MCF 10A (cell line): ENCODE results near the gene NECTIN2. TPM values are rescaled to one million over a fixed set of nuclear protein-coding genes. Genes with fewer than 3 reads are reported as not detected.
"Not testable (repeated sequence)": the region's sequence is repeated elsewhere in the genome, so short reads cannot be mapped to it uniquely, and the experiment has no call there.

Experiments
- BruUV-seq: library from RNA; stranded (reverse); fragments of 400-500 nt; replicated peaks from 2 replicates; lab custom pipeline; 2021; lab: Mats Ljungman, UMichigan
- CTCF ChIA-PET: fragments of 300-600 bp; sonication (Branson Sonifier 250); formaldehyde crosslinking; extraction: SDS; loops from one replicate; lab custom pipeline; 2021; ENCODE audit warnings: antibody characterized with exemption, inconsistent platforms; lab: Yijun Ruan, JAX
- POLR2A ChIA-PET: fragments of 300-600, 350-650 bp; sonication (Branson Sonifier 250); formaldehyde crosslinking; extraction: SDS; loops from one replicate; lab custom pipeline; 2020; ENCODE audit warnings: antibody characterized with exemption, inconsistent platforms; lab: Yijun Ruan, JAX
- DNase-seq: peaks from one replicate; pipeline ENCODE4 v3.0.0-alpha.2; 2018; ENCODE audit not compliant: unreplicated experiment
- H3K27ac Mint-ChIP-seq: one replicate; pipeline ENCODE4 v1.8.0; 2022; ENCODE audit warnings: mild to moderate bottlenecking, low read depth, mixed read lengths; ENCODE audit not compliant: unreplicated experiment
- H3K27me3 Mint-ChIP-seq: one replicate; pipeline ENCODE4 v1.8.0; 2022; ENCODE audit warnings: mixed read lengths; ENCODE audit not compliant: insufficient read depth, unreplicated experiment
- H3K36me3 Mint-ChIP-seq: one replicate; pipeline ENCODE4 v1.8.0; 2022; ENCODE audit warnings: mild to moderate bottlenecking, moderate library complexity, mixed read lengths; ENCODE audit not compliant: insufficient read depth, unreplicated experiment
- H3K4me1 Mint-ChIP-seq: one replicate; pipeline ENCODE4 v1.8.0; 2022; ENCODE audit warnings: mixed read lengths; ENCODE audit not compliant: insufficient read depth, unreplicated experiment
- H3K4me3 Mint-ChIP-seq: one replicate; pipeline ENCODE4 v1.8.0; 2022; ENCODE audit warnings: mild to moderate bottlenecking, moderate library complexity, mixed read lengths; ENCODE audit not compliant: unreplicated experiment
- H3K9me3 Mint-ChIP-seq: one replicate; pipeline ENCODE4 v1.8.0; 2022; ENCODE audit warnings: mixed read lengths; ENCODE audit not compliant: unreplicated experiment
- intact Hi-C: fragments of 100-400 bp; cut with micrococcal nuclease; formaldehyde crosslinking; loops from 2 replicates; pipeline ENCODE4 v1.14.1; 2022
- total RNA-seq: library from RNA; stranded (reverse); gene quantifications from 2 replicates; pipeline ENCODE4 v1.2.3, GENCODE V29; 2022
- TF ChIP-seq, protein P1 (sequence below): fragments of 200-600 bp; IDR thresholded peaks from one replicate; pipeline ENCODE4 v1.8.0; 2022; ENCODE audit warnings: antibody characterized with exemption, mild to moderate bottlenecking; ENCODE audit not compliant: unreplicated experiment

The NECTIN2 gene
- total RNA-seq, 1 experiment from 2014 or later = 46.5 TPM

GRCh38 chr19:44925114-44925891 lies 79.2 kb downstream of the NECTIN2 start:
- ChIA-PET CTCF (interaction anchor here (1.0 to 2.3 kb wide), 3 partner anchors 21 to 41 kb away, joined by 3 to 7 read pairs (median 6); no protein-coding TSS in a partner anchor), POLR2A (no interaction called here)
- H3K4me1 Mint-ChIP-seq = peaks cover 8% of the 10 kb centered on the region
- peaks cover 25% of the 10 kb centered on the region for H3K27me3 Mint-ChIP-seq
- H3K4me3 Mint-ChIP-seq = no peak overlapping the region
- no TSS peak for BruUV-seq
- H3K36me3 Mint-ChIP-seq = peaks cover 5% of the 10 kb centered on the region
- intact Hi-C loops = no loop called here
- H3K27ac Mint-ChIP-seq = peak overlapping the region; percentile 61
- no peak for DNase-seq
- TF ChIP-seq, protein P1, sequence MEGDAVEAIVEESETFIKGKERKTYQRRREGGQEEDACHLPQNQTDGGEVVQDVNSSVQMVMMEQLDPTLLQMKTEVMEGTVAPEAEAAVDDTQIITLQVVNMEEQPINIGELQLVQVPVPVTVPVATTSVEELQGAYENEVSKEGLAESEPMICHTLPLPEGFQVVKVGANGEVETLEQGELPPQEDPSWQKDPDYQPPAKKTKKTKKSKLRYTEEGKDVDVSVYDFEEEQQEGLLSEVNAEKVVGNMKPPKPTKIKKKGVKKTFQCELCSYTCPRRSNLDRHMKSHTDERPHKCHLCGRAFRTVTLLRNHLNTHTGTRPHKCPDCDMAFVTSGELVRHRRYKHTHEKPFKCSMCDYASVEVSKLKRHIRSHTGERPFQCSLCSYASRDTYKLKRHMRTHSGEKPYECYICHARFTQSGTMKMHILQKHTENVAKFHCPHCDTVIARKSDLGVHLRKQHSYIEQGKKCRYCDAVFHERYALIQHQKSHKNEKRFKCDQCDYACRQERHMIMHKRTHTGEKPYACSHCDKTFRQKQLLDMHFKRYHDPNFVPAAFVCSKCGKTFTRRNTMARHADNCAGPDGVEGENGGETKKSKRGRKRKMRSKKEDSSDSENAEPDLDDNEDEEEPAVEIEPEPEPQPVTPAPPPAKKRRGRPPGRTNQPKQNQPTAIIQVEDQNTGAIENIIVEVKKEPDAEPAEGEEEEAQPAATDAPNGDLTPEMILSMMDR = no peak
- H3K9me3 Mint-ChIP-seq = no peaks in the 10 kb centered on the region

DNA sequence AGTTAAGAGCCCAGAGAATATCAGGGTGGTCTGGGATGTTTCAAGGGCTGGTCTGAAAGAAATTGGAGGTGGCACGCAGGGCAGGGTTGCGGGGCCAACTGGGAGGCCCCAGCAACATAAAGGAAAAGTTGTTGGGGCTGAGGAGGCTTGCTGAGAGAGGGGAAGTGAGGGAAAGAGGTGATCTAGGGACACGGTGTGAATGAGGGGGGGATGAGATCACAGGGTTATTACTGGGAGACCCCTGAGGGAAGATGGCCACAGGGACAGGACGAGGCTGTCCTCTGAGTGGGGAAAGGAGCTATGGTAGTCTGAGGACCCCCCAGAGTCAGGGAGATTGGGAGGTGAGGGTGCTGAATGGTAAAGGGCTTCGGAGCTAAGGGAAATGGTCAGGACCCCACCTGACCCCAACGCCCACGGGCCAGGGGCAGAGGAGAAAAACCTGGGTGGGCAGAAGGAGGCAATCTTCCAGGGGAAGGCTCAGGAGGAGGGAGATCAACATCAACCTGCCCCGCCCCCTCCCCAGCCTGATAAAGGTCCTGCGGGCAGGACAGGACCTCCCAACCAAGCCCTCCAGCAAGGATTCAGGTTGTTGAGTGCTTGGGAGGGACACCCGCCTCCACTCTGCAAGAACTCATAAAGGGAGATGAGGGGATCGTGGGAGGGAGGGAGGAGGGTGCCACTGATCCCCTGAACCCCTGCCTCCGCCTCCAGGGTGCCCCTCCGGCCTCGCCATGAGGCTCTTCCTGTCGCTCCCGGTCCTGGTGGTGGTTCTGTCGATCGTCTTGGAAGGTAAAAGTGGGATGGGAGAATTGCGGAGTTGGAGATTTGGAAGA lies 80.4 kb downstream of the NECTIN2 start:
- H3K27ac Mint-ChIP-seq, DNase-seq, H3K4me1 Mint-ChIP-seq, H3K36me3 Mint-ChIP-seq, intact Hi-C loops, BruUV-seq, H3K4me3 Mint-ChIP-seq, H3K9me3 Mint-ChIP-seq: not testable (repeated sequence)
- ChIA-PET POLR2A (interaction anchor here (0.6 kb wide), 2 partner anchors 25 to 27 kb away, joined by 3 read pairs; no protein-coding TSS in a partner anchor), CTCF (interaction anchor here (1.0 to 2.3 kb wide), 3 partner anchors 22 to 40 kb away, joined by 3 to 7 read pairs (median 6); no protein-coding TSS in a partner anchor)
- peaks cover 25% of the 10 kb centered on the region for H3K27me3 Mint-ChIP-seq

DNA sequence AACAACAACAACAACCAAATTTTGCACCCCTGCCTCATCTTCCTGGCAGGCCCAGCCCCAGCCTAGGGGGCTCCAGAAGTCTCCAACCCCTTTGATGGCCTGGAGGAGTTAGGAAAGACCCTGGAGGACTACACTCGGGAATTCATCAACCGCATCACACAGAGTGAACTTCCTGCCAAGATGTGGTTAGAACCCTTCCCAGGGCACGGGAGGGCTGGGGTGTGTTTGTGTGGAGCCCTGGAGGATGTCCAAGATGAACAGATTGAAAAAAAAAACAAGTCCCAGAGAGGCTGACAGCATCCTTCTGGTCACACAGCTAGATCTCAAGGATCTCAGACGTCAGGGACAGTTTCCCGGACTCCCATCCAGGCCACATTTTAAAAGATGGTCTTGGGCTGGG lies 81.6 kb downstream of the NECTIN2 start:
- peak; percentile 48 for DNase-seq
- Mint-ChIP-seq H3K27ac (no peak overlapping the region), H3K9me3 (no peaks in the 10 kb centered on the region), H3K4me3 (no peak overlapping the region), H3K36me3 (peaks cover 5% of the 10 kb centered on the region), H3K27me3 (peaks cover 25% of the 10 kb centered on the region), H3K4me1 (peaks cover 8% of the 10 kb centered on the region)
- intact Hi-C loops = no loop called here
- TF ChIP-seq, protein P1 = no peak
- BruUV-seq = no TSS peak
- CTCF ChIA-PET = no interaction called here
- POLR2A ChIA-PET = no interaction called here

- BruUV-seq = no TSS peak
- DNase-seq = no peak
- POLR2A ChIA-PET = no interaction called here
- TF ChIP-seq, protein P1 = no peak
- Mint-ChIP-seq H3K36me3 (peaks cover 5% of the 10 kb centered on the region), H3K27ac (no peak overlapping the region), H3K4me3 (no peak overlapping the region), H3K27me3 (peaks cover 25% of the 10 kb centered on the region), H3K4me1 (peaks cover 6% of the 10 kb centered on the region), H3K9me3 (no peaks in the 10 kb centered on the region)
- CTCF ChIA-PET = interaction anchor here (0.6 kb wide), 1 partner anchor 136 kb away, joined by 3 read pairs; no protein-coding TSS in a partner anchor
- intact Hi-C loops = no loop called here
These were observed 84.0 kb downstream of the NECTIN2 start for GRCh38 chr19:44930088-44930487.
